ENCODE data around the gene ZNF189.
"Not testable (repeated sequence)": the region's sequence is repeated elsewhere in the genome, so short reads cannot be mapped to it uniquely, and the experiment has no call there.

The ZNF189 gene

GRCh38 chr9:101381118-101381517 is 17.5 kb upstream of the ZNF189 start:
- DNase-seq, result no peak

- no peak for DNase-seq
Observed at GRCh38 chr9:101381833-101382342, 16.8 kb upstream of the ZNF189 start.

- no peak for DNase-seq
Observed at GRCh38 chr9:101383361-101383760, 15.3 kb upstream of the ZNF189 start.

- not testable (repeated sequence) for DNase-seq
Observed at GRCh38 chr9:101384873-101385536, 13.6 kb upstream of the ZNF189 start, which contains the start of gene BAAT. Gene BAAT, minus strand, starts transcription at chr9:101385006. Its CDS starts 13,602 bp downstream, at chr9:101371404.

GRCh38 chr9:101387871-101388506 is 10.7 kb upstream of the ZNF189 start:
- no peak for DNase-seq

GRCh38 chr9:101388507-101388993 is 10.1 kb upstream of the ZNF189 start:
- no peak for DNase-seq

- DNase-seq, result no peak
Observed at GRCh38 chr9:101393135-101393534, 5.5 kb upstream of the ZNF189 start.

- no peak for DNase-seq
Observed at GRCh38 chr9:101394687-101395086, 4.0 kb upstream of the ZNF189 start.

- DNase-seq, result no peak
Observed at GRCh38 chr9:101397746-101398067, 944 bp upstream of the ZNF189 start.

- DNase-seq, result no peak
Observed at GRCh38 chr9:101398930-101399642, 435 bp downstream of the ZNF189 start.

GRCh38 chr9:101399643-101399970 is 956 bp downstream of the ZNF189 start:
- DNase-seq, result no peak

GRCh38 chr9:101400120-101400519 is 1.5 kb downstream of the ZNF189 start:
- no peak for DNase-seq

- no peak for DNase-seq
Observed at GRCh38 chr9:101403516-101404285, 5.0 kb downstream of the ZNF189 start.

- DNase-seq, result no peak
Observed at GRCh38 chr9:101408374-101409078, 9.9 kb downstream of the ZNF189 start.

- DNase-seq, result no peak
Observed at GRCh38 chr9:101409079-101409477, 10.4 kb downstream of the ZNF189 start.

GRCh38 chr9:101414839-101415238 is 16.2 kb downstream of the ZNF189 start:
- no peak for DNase-seq

- DNase-seq, result no peak
Observed at GRCh38 chr9:101415578-101415977, 16.9 kb downstream of the ZNF189 start.

GRCh38 chr9:101417389-101417788 is 18.7 kb downstream of the ZNF189 start:
- no peak for DNase-seq

- DNase-seq, result no peak
Observed at GRCh38 chr9:101417977-101418376, 19.3 kb downstream of the ZNF189 start.

GRCh38 chr9:101418518-101419430 is 20.1 kb downstream of the ZNF189 start:
- DNase-seq, result no peak

GRCh38 chr9:101419863-101420262 is 21.2 kb downstream of the ZNF189 start:
- no peak for DNase-seq
